ENCODE measurements around the gene NLRP3.

- TF ChIP-seq EZH2 (IDR thresholded peaks at IDR 0.05) (no peak), POLR2AphosphoS5 (IDR thresholded peaks at IDR 0.05; ENCODE audit: borderline replicate concordance, low read depth, low read length) (no peak), FOXP2 (optimal IDR thresholded peaks at IDR 0.05; ENCODE audit: control extremely low read depth, extremely low read length, insufficient read depth) (no peak)
Measured at GRCh38 chr1:247468481-247469140, 52.6 kb downstream of the NLRP3 start.
